ENCODE results near the gene HMX1. TPM values are rescaled to one million over a fixed set of nuclear protein-coding genes. Genes with fewer than 3 reads are reported as not detected.

Gene HMX1
- total RNA-seq, 1 experiment from 2014 or later: not detected

- no peak overlapping the region for H3K4me3 ChIP-seq (ENCODE audit: low read length)
- H3K36me3 ChIP-seq (ENCODE audit: low read depth, low read length): no peaks in the 10 kb centered on the region
- H3K9me2 ChIP-seq (replicated peaks; ENCODE audit: low read length): no peaks in the 10 kb centered on the region
- H3K4me2 ChIP-seq (ENCODE audit: low read length): no peak overlapping the region
- H3K79me2 ChIP-seq (ENCODE audit: low read length): no peaks in the 10 kb centered on the region
- intact Hi-C loops (cut with micrococcal nuclease): no loop called here
- H3K4me1 ChIP-seq (ENCODE audit: insufficient read depth, low read length): no peaks in the 10 kb centered on the region
- BruUV-seq (replicated peaks): no TSS peak
- ChIA-PET CTCF (no interaction called here), POLR2A (ENCODE audit: unreplicated experiment) (no interaction called here)
- no peaks in the 10 kb centered on the region for H4K20me1 ChIP-seq (ENCODE audit: low read length)
- no peak overlapping the region for H3K27ac ChIP-seq (ENCODE audit: low read length)
- 0 out of 2 replicates have a peak, but pooled peaks cover 6% of the 10 kb centered on the region for H3K9me3 ChIP-seq (ENCODE audit: low read length)
- H2AFZ ChIP-seq (ENCODE audit: low read length): no peak overlapping the region
- peaks cover 15% of the 10 kb centered on the region for H3K27me3 ChIP-seq (ENCODE audit: low read length)
- no peak overlapping the region for H3K9ac ChIP-seq (ENCODE audit: low read length)
- DNase-seq: no peak
- H3F3A ChIP-seq (ENCODE audit: low read length, unreplicated experiment): no peaks in the 10 kb centered on the region
- no peak for ATAC-seq
- TF ChIP-seq EZH2 (IDR thresholded peaks at IDR 0.05; ENCODE audit: low read length, unreplicated experiment) (no peak), EZH2phosphoT487 (IDR thresholded peaks at IDR 0.05; ENCODE audit: borderline replicate concordance, low read length) (no peak), CTCF (conservative IDR thresholded peaks at IDR 0.05; ENCODE audit: low read depth, low read length) (no peak)
Observed at GRCh38 chr4:8898419-8898818, 26.8 kb upstream of the HMX1 start.

- no peaks in the 10 kb centered on the region for H3K4me1 ChIP-seq (ENCODE audit: insufficient read depth, low read length)
- POLR2A ChIA-PET (ENCODE audit: unreplicated experiment): no interaction called here
- H3K4me3 ChIP-seq (ENCODE audit: low read length): no peak overlapping the region
- no peak overlapping the region for H3K9ac ChIP-seq (ENCODE audit: low read length)
- no peaks in the 10 kb centered on the region for H3K79me2 ChIP-seq (ENCODE audit: low read length)
- H3K36me3 ChIP-seq (ENCODE audit: low read depth, low read length): no peaks in the 10 kb centered on the region
- no peak overlapping the region for H3K4me2 ChIP-seq (ENCODE audit: low read length)
- no peak overlapping the region for H3K27ac ChIP-seq (ENCODE audit: low read length)
- H3F3A ChIP-seq (ENCODE audit: low read length, unreplicated experiment): no peaks in the 10 kb centered on the region
- ATAC-seq: no peak
- intact Hi-C loops (cut with micrococcal nuclease): no loop called here
- H3K9me2 ChIP-seq (replicated peaks; ENCODE audit: low read length): no peaks in the 10 kb centered on the region
- no peak for DNase-seq
- no peak for TF ChIP-seq EZH2phosphoT487 (IDR thresholded peaks at IDR 0.05; ENCODE audit: borderline replicate concordance, low read length)
- TF ChIP-seq EZH2 (IDR thresholded peaks at IDR 0.05; ENCODE audit: low read length, unreplicated experiment): no peak
- no peak for TF ChIP-seq CTCF (conservative IDR thresholded peaks at IDR 0.05; ENCODE audit: low read depth, low read length)
- CTCF ChIA-PET: no interaction called here
- H3K27me3 ChIP-seq (ENCODE audit: low read length): peaks cover 24% of the 10 kb centered on the region
- no peak overlapping the region for H2AFZ ChIP-seq (ENCODE audit: low read length)
- H3K9me3 ChIP-seq (ENCODE audit: low read length): 0 out of 2 replicates have a peak, but pooled peaks cover 6% of the 10 kb centered on the region
- no peaks in the 10 kb centered on the region for H4K20me1 ChIP-seq (ENCODE audit: low read length)
- no TSS peak for BruUV-seq (replicated peaks)
Observed at GRCh38 chr4:8897251-8898167, 25.9 kb upstream of the HMX1 start.

GRCh38 chr4:8896506-8896905 lies 24.9 kb upstream of the HMX1 start:
- no peak for ATAC-seq

More at GRCh38 chr4:8896506-8896905, 24.9 kb upstream of the HMX1 start:
- H3K9me2 ChIP-seq (replicated peaks; ENCODE audit: low read length): no peaks in the 10 kb centered on the region
- H3K9me3 ChIP-seq (ENCODE audit: low read length): 0 out of 2 replicates have a peak, but pooled peaks cover 6% of the 10 kb centered on the region
- no peak overlapping the region for H3K4me3 ChIP-seq (ENCODE audit: low read length)
- CTCF ChIA-PET: no interaction called here
- intact Hi-C loops (cut with micrococcal nuclease): no loop called here
- H2AFZ ChIP-seq (ENCODE audit: low read length): no peak overlapping the region
- peaks cover 31% of the 10 kb centered on the region for H3K27me3 ChIP-seq (ENCODE audit: low read length)
- H3K27ac ChIP-seq (ENCODE audit: low read length): no peak overlapping the region
- H3K4me2 ChIP-seq (ENCODE audit: low read length): no peak overlapping the region
- no peaks in the 10 kb centered on the region for H3K36me3 ChIP-seq (ENCODE audit: low read depth, low read length)
- H3K9ac ChIP-seq (ENCODE audit: low read length): no peak overlapping the region
- TF ChIP-seq EZH2 (IDR thresholded peaks at IDR 0.05; ENCODE audit: low read length, unreplicated experiment) (no peak), EZH2phosphoT487 (IDR thresholded peaks at IDR 0.05; ENCODE audit: borderline replicate concordance, low read length) (no peak), CTCF (conservative IDR thresholded peaks at IDR 0.05; ENCODE audit: low read depth, low read length) (no peak)
- DNase-seq: no peak
- H3F3A ChIP-seq (ENCODE audit: low read length, unreplicated experiment): no peaks in the 10 kb centered on the region
- BruUV-seq (replicated peaks): no TSS peak
- H3K79me2 ChIP-seq (ENCODE audit: low read length): no peaks in the 10 kb centered on the region
- H3K4me1 ChIP-seq (ENCODE audit: insufficient read depth, low read length): no peaks in the 10 kb centered on the region
- POLR2A ChIA-PET (ENCODE audit: unreplicated experiment): no interaction called here
- H4K20me1 ChIP-seq (ENCODE audit: low read length): no peaks in the 10 kb centered on the region
